ENCODE measurements around the gene SUSD5. TPM values are rescaled to one million over a fixed set of nuclear protein-coding genes. Genes with fewer than 3 reads are reported as not detected.

The SUSD5 gene
- total RNA-seq, 4 donors from 2014 or later, result 1.1 to 4.4 (median 1.9) TPM

GRCh38 chr3:33229947-33230346 is 11.3 kb upstream of the SUSD5 start:
- TF ChIP-seq CTCF (IDR thresholded peaks at IDR 0.05), result no peak
- no peak for DNase-seq (ENCODE audit: low spot score in 2 of 2)
- intact Hi-C loops (cut with DNase I; ENCODE audit: low total_unique reads), result no loop called here
- 38 to 39% methylated on average over 5 of the region's 5 CpGs for WGBS, 2 donors
- H3K4me3 ChIP-seq (ENCODE audit: low read depth, poor library complexity, severe bottlenecking), result no peak overlapping the region

GRCh38 chr3:33229066-33229465 is 10.5 kb upstream of the SUSD5 start:
- TF ChIP-seq CTCF (IDR thresholded peaks at IDR 0.05) (no peak), POLR2A (IDR thresholded peaks at IDR 0.05) (no peak)
- no peak for DNase-seq (ENCODE audit: low spot score in 2 of 2)
- 92 to 97% methylated on average over 3 of the region's 3 CpGs for WGBS, 2 donors
- intact Hi-C loops (cut with DNase I; ENCODE audit: low total_unique reads), result no loop called here
- H3K4me3 ChIP-seq (ENCODE audit: low read depth, poor library complexity, severe bottlenecking), result no peak overlapping the region

GRCh38 chr3:33221241-33221640 is 2.6 kb upstream of the SUSD5 start:
- TF ChIP-seq CTCF (IDR thresholded peaks at IDR 0.05) (no peak), POLR2A (IDR thresholded peaks at IDR 0.05) (no peak)
- WGBS, 2 donors, result 71 to 83% methylated on average over 3 of the region's 3 CpGs
- H3K4me3 ChIP-seq (ENCODE audit: low read depth, poor library complexity, severe bottlenecking), result no peak overlapping the region
- intact Hi-C loops (cut with DNase I; ENCODE audit: low total_unique reads), result no loop called here
- no peak for DNase-seq (ENCODE audit: low spot score in 2 of 2)

- DNase-seq (ENCODE audit: low spot score in 2 of 2), result no peak
- intact Hi-C loops (cut with DNase I; ENCODE audit: low total_unique reads), result loop anchor here (10.0 kb wide), 1 partner anchor 1724 kb away; no protein-coding TSS in a partner anchor
- TF ChIP-seq CTCF (IDR thresholded peaks at IDR 0.05), result no peak
- no peak for TF ChIP-seq POLR2A (IDR thresholded peaks at IDR 0.05)
- H3K4me3 ChIP-seq (ENCODE audit: low read depth, poor library complexity, severe bottlenecking), result no peak overlapping the region
- WGBS, 2 donors, result 12 to 18% methylated on average over 15 of the region's 15 CpGs
Measured at GRCh38 chr3:33219175-33219487, 521 bp upstream of the SUSD5 start.

- no peak for DNase-seq (ENCODE audit: low spot score in 2 of 2)
- no peak overlapping the region for H3K4me3 ChIP-seq (ENCODE audit: low read depth, poor library complexity, severe bottlenecking)
- WGBS, 2 donors, result 3 to 4% methylated on average over 19 of the region's 19 CpGs
- intact Hi-C loops (cut with DNase I; ENCODE audit: low total_unique reads), result loop anchor here (10.0 kb wide), 1 partner anchor 1723 kb away; no protein-coding TSS in a partner anchor
- TF ChIP-seq CTCF (IDR thresholded peaks at IDR 0.05) (no peak), POLR2A (IDR thresholded peaks at IDR 0.05) (no peak)
Measured at GRCh38 chr3:33217866-33218445, 654 bp downstream of the SUSD5 start.

GRCh38 chr3:33215739-33216138 is 2.9 kb downstream of the SUSD5 start:
- intact Hi-C loops (cut with DNase I; ENCODE audit: low total_unique reads), result loop anchor here (10.0 kb wide), 1 partner anchor 1721 kb away; no protein-coding TSS in a partner anchor
- TF ChIP-seq POLR2A (IDR thresholded peaks at IDR 0.05), result no peak
- TF ChIP-seq CTCF (IDR thresholded peaks at IDR 0.05), result no peak
- no peak overlapping the region for H3K4me3 ChIP-seq (ENCODE audit: low read depth, poor library complexity, severe bottlenecking)
- DNase-seq (ENCODE audit: low spot score in 2 of 2), result no peak
- WGBS, 2 donors, result 94% methylated on average over 3 of the region's 3 CpGs
